HK-2 (cell line): ENCODE data around the gene NTMT1.
"Not testable (repeated sequence)": the region's sequence is repeated elsewhere in the genome, so short reads cannot be mapped to it uniquely, and the experiment has no call there.

ENCODE experiments used
- DNase-seq: peaks from one replicate; pipeline ENCODE4 v3.0.0-alpha.2; 2018; ENCODE audit not compliant: unreplicated experiment

The NTMT1 gene

DNA sequence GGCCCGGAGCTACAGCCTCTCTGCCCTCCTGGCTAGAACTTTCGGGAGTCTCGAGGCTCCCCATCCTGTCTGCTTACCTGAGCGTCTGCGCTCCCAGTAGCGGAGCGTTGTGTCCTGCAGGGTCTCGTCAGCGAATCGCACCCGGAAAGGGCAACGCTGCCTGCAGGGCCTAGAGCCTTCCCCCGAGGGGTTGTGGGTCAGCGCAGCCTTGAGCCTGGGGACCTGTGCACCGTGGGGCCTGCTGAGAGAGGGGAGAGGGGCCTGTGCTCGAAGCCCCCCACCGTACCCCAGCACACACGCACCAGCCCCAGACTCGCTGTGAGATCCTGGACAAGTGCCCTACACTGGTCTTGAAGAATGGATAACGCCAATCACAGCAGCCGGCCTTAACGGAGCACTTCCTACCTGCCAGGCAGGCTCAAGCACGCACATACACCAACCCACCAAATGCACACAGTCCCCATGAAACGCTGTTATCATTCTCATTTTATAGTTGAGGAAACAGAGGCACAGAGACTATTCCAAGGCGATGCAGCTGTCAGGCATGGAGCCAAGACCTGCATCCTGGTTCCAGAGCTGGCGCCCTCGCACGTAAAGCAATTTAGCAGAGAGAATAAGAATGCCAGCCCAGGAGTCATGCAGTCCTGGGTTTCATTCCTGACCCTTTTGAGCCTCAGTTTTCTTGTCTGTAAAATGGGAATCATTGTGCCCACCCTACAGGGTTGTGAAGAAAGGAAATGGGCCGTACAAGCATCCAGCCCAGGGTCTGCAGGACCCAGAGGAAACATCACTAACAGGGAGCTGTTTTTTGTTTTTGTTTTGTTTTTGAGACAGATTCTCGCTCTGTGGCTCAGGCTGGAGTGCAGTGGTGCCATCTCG is 10.3 kb upstream of the NTMT1 start:
- no peak for DNase-seq

GRCh38 chr9:129617167-129617566 is 8.8 kb upstream of the NTMT1 start:
- no peak for DNase-seq

GRCh38 chr9:129619787-129620668 is 5.9 kb upstream of the NTMT1 start:
- no peak for DNase-seq

- no peak for DNase-seq
Observed at GRCh38 chr9:129620669-129621295, 5.2 kb upstream of the NTMT1 start, which contains the start of gene C9orf50. C9orf50 (minus strand) TSS chr9:129621101; CDS start chr9:129620574, 527 bp downstream.

GRCh38 chr9:129623331-129623730 is 2.6 kb upstream of the NTMT1 start:
- no peak for DNase-seq

DNA sequence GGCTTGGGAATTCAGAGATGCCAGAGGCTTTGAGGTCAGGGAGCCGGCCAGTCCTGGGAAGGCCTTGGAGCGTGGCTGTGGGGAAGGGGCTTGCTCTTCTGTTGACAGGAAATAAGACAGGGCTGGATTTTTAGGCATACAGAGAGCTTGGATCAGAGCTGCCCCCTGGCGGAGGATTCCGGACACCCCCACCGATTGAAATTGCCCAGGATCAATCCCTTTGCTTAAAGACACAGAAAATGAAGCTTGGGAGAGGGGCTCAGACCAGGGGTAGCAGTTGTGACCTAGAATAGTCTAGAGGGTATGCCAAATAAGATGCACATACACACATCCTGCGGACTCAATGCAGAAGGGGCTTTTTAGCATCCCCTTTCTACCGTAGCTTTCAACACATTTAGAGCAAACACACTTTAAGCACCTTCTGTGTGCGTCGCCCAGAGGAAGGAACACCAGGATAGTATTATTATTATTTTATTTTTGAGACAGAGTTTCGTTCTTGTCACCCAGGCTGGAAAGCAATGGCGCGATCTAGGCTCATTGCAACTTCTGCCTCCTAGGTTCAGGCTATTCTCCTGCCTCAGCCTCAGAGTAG is 1.7 kb upstream of the NTMT1 start:
- DNase-seq, result peak; percentile 65

- DNase-seq, result no peak
Observed at GRCh38 chr9:129624947-129625346, 1.0 kb upstream of the NTMT1 start.

DNA sequence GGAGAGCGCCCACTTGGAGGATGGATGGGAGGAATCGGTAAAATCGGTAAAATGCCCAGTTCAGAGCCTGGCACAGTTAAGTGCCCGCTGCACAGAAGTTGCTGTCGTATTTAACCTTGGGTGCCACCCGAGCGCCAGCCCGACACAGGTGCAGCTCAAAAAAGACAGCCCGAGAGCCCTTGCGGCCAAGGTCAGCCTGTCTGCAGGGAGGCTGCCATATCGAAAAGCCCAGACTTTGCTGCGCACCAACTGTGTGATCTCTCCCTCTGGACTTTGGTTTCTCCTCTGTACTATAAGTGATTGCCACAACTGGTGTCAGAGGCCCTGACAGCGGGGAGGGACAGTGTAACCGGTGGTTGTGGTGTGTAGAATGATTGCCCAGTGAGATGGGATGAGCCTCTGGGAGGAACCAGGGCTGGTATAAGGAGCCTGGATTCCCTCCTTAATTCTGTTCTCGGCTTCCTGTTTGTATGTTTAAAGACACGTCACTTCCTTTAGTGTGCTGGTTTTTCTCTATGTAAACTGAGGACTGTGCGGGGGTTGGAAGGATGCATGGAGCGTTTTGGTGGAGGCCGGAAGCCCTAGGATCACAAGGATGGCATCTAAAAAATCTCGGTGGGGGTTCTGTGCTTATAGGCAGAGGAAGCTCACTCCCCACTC is 792 bp downstream of the NTMT1 start:
- DNase-seq, result peak; percentile 60

GRCh38 chr9:129627556-129628440 is 1.8 kb downstream of the NTMT1 start:
- no peak for DNase-seq

GRCh38 chr9:129628709-129629108 is 2.7 kb downstream of the NTMT1 start:
- DNase-seq, result no peak

- no peak for DNase-seq
Observed at GRCh38 chr9:129629251-129629820, 3.4 kb downstream of the NTMT1 start.

DNA sequence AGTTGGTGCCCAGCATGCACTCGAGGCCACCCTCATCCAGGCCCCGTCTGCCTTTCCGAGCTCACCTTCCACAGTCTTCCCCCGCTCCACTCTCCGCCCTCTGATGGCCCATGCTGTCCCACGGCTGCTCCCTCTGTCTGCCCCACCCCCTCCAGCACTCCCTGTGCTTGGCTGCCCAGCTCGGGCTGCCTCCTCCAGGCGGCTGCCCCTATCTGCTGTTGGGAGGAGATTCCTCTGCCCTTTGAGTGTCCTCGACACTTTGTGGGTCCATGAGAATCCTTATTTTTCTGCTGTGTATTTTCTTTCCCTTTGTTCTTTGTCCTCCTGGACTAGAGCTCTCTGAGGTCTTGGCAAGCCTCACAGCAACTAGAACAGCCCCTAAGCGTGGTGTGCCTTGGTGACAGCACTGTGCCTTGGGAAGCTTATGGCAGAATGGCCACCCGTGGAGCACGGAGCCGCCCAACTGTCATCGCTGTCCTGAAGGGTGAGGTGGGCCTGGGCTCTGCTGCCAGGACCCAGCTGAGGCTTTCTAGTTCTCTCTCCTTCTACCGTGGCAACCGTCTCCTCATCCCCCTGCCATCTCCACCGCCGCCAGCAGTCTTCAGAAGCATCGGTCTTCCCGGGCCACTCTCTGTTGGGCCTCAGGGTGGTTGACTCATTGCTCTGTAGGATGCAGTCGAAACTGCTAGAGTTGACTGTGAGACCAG is 5.2 kb downstream of the NTMT1 start:
- no peak for DNase-seq

GRCh38 chr9:129631674-129632129 is 5.7 kb downstream of the NTMT1 start:
- no peak for DNase-seq

- peak; percentile 51 for DNase-seq
Observed at GRCh38 chr9:129632460-129632859, 6.5 kb downstream of the NTMT1 start.

GRCh38 chr9:129633207-129633606 is 7.2 kb downstream of the NTMT1 start:
- no peak for DNase-seq

- DNase-seq, result no peak
Observed at GRCh38 chr9:129633848-129634247, 7.9 kb downstream of the NTMT1 start.

DNA sequence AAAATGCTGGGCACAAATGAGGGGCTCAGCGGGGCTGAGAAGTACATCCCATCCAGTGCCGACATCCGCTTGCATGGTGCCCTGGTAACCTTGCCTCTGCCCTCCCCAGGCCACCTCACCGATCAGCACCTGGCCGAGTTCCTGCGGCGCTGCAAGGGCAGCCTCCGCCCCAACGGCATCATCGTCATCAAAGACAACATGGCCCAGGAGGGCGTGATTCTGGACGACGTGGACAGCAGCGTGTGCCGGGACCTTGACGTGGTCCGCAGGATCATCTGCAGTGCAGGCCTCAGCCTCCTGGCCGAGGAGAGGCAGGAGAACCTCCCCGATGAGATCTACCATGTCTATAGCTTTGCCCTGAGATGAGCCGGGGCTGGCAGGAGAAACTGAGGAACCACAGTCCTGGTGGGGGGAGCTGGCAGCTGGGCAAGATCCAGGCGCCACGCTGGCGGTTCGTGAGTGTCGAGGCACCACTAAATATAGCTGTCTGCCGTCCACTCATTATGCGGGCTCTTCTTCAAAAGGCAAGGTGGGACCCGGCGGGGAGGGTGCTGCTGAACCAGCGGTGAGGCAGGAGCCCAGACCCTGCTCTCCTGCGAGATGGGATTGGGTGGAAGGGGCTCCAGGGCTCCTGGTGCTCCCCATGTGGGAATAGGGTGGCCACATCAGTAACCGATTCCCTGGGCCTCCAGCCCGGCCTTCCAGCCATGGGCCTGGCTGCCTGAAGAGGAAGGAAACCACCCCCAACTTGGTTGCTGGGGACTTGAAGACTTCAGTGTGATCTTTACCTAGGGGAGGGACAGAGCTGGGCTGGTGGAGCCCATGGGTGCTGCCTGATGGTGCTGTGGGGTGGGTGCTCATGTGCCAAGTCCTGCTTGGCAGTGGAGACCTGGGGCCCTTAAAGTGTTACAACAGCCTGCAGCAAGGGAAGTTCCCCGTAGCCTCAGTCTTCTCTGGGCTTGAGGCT is 9.4 kb downstream of the NTMT1 start:
- no peak for DNase-seq

GRCh38 chr9:129636343-129636742 is 10.4 kb downstream of the NTMT1 start:
- DNase-seq, result not testable (repeated sequence)
